HG02798 (cell line): ENCODE measurements around the gene NRF1.
"Not testable (repeated sequence)": the region's sequence is repeated elsewhere in the genome, so short reads cannot be mapped to it uniquely, and the experiment has no call there.

Experiments
- ATAC-seq: cut with Tn5 transposase; IDR thresholded peaks from one replicate; pipeline ENCODE4 v1.9.1; 2021; ENCODE audit warnings: mild to moderate bottlenecking; ENCODE audit not compliant: unreplicated experiment, poor library complexity

NRF1 gene

DNA sequence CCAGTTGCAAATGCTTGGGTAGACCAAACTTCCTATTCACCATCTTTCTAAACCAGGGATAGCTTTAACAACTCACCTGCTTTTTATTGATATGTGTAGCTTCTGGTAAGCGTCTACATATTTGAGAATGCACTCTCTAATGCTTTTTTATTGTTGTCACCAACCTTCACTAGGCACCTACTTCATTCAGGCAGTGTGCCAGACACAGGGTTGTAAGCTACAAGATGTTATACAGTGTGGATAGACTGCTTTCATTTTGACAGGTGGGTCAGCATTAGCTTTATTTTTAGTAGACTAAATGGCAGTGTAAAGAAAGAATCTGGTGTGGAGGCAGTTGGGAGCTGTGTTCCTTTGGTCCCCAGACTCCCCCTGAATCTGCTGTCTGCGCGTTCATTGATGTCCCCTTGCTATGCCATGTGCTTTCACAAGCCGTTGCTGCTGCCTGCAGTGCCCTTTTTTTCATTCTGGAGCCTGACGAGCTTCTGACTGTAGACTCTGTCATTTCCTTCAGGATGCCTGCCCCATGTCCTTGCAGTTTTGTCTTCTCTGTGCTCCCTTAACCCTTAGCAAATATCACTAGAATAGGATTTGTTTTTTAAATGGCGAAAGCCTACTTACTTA lies 32.1 kb downstream of the NRF1 start:
- no peak for ATAC-seq

DNA sequence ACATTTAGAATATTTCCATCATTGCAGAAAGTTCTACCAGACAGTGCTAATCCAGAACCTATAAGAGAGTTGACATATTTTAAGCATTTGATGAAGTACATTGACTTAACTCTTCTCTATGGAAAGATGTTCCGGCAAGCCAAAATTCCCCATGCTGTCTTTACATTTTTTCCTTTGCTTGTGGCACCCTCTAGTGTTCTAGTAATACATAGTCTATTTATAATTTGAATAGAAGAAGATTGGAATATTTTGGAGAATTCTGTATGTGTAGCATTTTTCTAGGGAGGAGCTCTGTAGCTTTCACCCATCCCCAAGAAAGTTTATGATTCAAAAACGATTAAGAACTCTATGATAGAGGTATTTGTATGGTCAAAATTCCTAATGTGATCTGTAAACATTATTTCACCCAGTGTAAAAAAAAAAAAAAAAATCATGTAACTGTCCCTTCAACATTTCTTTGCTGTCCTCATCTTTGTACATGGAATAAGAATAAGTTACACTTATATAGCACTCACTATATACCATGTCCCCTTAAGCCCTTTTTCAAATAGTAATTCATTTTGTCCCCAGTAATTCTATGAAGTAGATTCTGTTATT lies 33.2 kb downstream of the NRF1 start:
- ATAC-seq: no peak

DNA sequence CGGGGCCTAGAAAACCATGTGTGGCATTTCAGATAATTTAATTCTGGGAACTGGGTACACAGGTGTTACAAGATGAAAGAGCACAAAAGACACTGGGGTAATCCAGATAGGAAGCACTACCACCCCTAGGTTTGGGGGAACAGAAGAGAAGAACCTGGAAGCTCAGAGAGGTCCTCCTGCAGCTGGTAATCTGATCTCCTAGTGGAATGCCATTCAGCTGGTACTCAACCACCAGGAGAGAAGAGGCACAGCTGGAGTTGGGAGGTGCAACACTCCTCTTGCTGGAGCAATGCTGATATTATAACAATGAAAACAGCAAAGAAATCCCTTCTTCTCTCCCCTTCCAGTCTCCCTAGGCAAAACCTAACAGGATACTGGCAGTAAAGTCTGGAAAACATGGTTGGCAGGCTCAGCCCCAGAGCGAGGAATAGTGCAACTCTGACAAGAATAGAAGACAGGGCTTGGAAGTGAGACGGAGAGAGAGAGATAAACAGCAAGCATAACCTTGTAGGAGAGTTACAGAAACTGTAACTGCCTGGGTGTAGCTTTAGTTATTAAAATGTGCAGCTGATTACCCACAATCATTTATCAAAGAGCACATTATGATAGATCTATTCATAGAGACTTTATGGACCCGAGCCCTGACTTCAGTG lies 35.0 kb downstream of the NRF1 start:
- ATAC-seq: no peak

DNA sequence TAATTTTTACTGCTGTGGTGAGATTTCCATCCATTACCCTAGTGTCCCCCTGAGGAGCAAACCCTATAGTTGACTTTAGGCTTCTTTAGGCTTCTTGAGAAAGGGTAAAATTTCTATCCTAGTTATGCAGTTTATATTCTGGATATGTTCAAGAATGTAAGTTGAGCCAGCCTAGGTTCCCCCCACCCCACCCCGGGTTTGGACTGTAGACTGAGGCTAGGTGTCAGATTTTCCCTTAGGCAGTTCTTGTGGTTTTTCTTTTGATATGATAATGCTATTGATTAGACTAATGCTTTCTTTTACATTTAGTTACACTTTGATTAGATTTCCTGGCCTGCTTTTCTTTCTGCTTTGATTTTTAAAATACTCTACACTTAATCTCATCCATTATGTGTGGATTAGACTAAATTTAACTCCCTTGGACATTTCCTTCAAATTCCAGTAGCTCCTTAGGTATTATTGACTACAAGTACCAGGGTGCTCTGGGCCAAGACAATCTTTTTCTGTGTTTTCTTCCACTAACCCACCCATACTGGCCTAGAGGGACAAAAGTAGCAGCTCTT lies 37.7 kb downstream of the NRF1 start:
- ATAC-seq: no peak

DNA sequence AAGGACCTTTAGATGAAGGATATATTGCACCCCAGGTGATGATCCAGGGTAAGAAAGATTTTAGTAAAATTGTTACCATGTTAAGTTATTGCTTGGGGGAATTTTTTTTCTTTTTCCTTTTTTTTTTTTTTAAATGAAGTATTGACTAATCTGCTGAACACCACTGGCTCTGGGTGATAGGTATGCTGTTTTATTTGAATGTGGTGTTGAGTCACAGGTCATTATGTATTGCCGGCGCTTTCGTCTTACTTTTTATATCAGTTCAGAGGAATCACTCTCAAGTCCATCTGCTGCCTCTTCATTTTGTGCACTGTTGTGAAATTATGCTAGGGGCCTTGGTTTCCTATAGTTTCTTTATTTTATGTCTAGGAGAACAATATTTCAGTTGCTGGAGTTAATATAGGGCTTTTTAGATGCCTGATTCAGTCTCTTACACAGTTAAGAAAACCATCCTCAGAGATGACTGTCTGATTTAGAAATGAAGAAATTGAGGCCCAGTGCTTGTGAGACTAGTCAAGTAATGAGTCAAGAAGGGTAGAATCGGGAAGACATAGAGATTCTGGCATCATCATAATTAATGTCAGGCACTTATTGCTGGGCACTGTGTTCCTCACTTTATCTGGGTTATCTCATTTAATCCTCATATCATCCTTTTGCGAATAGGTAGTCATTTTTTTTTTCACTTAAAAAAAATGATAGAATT lies 38.7 kb downstream of the NRF1 start:
- ATAC-seq: no peak

DNA sequence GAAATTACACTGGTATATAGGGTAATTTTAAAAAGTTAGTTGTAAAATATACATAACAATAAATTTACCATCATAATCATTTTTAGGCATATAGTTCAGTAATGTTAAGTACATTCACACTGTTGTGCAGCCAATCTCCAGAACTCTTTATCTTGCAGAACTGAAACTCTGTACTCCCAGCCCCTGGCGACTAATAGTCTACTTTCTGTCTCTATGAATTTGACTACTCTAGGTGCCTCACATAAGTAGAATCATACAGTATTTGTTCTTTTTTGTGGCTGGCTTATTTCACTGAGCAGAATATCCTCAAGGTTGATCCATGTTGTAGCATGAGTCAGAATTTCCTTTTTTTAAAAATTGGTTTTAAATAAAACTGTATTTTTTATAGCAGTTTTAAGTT lies 41.4 kb downstream of the NRF1 start:
- no peak for ATAC-seq

DNA sequence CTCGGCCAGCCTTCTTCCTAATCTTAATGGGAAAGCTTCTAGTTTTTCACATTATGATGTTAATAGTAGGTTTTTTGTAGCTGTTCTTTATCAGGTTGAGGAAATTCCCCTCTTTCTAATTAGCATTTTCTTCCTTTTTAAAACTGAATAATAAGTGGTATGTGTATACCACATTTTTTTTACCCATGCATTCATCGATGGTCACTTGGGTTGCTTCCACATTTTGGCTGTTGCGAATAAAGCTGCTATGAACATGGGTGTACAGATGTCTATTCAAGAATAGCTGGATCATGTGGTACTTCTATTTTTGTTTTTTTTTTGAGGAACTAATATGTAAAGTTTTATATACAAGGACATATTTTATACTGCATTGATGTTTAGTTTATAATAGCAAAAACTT lies 44.3 kb downstream of the NRF1 start:
- ATAC-seq: no peak

DNA sequence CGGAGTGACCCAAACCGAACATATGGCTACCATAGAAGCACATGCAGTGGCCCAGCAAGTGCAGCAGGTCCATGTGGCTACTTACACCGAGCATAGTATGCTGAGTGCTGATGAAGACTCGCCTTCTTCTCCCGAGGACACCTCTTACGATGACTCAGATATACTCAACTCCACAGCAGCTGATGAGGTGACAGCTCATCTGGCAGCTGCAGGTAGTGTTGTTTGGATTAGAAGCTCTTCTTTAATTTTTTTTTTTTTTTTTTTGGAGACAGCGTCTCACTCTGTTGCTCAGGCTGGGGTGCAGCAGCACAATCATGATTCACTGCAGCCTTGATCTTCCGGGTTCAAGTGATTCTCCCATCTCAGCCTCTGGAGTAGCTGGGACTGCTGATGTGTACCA lies 45.8 kb downstream of the NRF1 start:
- ATAC-seq: no peak

DNA sequence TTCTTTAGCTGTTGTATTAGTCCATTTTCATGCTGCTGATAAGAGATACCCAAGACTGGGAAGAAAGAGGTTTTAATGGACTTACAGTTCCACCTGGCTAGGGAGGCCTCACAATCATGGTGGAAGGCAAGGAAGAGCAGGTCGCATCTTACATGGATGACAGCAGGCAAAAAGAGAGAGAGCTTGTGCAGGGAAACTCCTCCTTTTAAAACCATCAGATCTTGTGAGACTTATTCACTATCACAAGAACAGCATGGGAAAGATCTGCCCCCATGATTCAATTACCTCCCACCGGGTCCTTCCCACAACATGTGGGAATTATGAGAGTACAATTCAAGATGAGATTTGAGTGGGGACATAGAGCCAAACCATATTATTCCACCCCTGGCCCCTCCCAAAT lies 48.4 kb downstream of the NRF1 start:
- not testable (repeated sequence) for ATAC-seq

DNA sequence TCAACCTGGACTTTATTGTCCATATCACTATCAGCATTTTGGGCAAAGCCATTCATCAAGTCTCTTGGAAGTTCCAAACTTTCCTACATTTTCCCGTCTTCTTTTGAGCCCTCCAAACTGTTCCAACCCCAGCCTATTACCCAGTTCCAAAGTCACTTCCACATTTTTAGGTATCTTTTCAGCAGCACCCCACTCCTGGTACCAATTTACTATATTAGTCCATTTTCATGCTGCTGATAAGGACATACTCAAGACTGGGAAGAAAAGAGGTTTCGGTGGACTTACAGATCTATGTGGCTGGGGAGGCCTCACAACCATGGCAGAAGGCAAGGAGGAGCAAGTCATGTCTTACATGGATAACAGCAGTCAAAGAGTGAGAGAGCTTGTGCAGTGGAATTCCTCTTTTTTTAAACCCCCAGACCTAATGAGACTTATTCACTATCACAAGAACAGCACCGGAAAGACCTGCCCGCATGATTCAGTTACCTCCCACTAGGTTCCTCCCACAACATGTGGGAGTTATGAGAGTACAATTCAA lies 50.2 kb downstream of the NRF1 start:
- ATAC-seq: no peak

DNA sequence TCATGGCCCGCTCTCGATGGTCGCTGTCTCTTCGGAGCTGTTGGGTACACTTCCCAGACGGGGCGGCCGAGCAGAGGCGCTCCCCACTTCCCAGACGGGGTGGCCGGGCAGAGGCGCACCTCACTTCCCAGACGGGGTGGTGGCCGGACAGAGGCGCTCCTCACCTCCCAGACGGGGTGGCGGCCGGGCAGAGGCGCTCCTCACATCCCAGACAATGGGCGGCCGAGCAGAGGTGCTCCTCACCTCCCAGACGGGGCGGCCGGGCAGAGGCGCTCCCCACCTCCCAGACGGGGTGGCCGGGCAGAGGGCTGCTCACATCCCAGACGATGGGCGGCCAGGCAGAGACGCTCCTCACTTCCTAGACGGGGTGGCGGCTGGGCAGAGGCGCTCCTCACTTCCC lies 51.7 kb downstream of the NRF1 start:
- ATAC-seq: not testable (repeated sequence)

DNA sequence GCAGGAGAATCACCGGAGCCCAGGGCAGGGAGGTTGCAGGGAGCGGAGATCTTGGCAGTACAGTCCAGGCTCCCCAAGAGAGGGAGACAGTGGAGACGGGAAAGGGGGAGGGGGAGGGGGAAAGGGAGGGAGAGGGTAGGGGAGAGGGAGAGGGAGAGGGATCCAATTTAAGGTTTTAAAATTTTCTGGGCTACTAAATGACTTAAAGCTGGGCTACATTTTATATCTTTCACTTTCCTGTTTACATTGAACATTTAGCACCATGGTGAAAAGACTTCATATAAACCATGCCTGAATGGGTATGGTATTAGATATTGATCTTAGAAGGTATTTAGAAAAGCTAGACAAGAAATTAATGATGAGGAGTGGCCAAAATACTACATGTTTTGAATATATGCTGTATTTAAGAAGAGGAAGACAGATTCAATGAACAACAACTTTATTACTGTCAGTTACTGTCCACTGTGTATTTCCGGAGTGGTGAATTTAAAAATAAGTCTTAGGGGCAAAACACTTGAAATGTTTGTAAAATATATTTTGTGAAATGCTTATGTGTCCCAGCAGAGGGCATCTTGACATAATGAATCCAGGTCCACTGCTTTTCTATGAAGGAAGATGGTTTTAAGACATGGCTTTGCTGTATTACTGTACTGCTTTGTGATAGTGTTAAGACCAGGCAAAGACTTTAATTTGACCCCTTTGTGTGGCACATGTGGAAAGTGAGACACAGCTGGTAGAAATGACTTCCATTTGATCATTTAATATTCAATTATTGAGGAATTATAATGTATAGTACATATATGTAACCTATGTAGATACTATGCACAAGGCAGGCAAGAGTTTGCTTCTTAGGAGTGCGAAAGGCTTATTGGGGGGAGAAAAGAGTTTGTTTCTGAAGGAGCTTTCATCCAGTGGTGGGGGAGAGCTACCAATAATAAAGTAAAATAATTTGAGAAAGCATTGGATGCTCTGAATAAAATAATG lies 52.8 kb downstream of the NRF1 start:
- no peak for ATAC-seq

DNA sequence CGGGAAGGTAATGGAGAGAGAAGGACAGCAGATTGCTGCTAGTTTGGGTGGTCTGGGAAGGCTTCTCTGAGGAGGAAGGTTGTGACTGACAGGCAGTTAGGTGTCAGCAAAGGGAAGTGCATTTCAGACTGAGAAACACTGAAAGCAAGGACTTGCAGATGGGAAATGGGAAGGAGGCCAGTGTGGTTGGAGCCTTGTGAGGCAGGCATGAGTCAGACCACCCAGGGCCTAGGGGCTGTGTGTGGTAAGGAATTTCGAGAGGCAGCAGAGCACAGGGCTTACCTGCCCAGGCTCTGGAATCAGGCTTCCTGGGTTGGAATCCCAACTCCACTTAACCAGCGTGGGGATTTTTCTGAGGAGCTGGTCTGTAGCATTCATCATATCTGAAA lies 53.5 kb downstream of the NRF1 start:
- no peak for ATAC-seq

DNA sequence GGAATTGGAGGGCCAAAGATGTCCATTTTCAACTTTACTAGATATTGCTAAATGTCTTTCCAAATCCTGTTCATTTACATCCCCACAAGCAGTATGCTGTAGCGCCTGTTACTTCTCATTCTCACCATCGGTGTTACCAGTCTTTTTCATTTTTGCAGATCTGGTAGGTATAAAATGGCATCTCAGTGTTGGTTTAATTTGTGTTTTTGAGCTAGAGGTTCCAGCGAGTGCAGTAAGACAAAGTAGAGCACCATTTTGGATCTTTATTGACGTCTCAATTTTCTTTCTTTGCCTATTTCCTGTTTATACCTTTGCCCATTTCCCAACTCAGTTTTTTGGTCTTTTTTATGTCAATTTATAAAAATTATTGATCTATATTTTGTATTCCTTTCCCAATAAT lies 55.6 kb downstream of the NRF1 start:
- ATAC-seq: no peak

DNA sequence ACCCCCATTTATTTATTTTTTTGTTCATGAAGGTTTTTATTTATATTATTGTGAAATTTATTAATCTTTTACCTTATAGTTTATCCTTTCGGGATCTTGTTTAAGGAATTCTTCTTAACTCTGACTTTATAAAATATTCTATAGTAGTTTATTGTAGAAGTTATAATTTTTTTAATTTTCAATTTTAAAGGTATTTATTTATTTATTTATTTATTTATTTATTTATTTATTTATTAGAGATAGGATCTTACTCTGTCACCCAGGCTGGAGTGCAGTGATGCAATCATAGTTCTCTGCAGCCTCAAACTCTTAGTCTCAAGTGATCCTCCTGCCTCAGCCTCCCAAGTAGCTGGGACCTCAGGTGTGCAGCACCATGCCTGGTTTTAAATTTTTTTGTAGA lies 56.0 kb downstream of the NRF1 start:
- no peak for ATAC-seq

DNA sequence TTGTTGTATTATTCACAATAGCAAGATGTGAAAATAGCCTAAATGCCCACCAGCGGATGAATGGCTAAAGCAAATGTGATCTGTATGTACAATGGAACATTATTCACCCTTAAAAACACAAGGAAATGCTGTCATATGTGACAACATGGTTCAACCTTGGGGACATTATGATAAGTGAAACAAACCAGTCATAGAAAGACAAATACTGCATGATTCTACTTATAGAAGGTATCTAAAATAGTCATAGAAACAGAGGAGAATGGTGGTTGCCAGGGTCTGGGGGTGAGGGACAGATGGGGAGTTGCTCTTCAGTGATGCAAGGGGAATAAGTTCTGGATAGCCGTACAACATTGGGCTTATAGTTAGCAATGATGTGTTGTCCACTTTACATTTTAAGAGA lies 58.4 kb downstream of the NRF1 start:
- no peak for ATAC-seq

DNA sequence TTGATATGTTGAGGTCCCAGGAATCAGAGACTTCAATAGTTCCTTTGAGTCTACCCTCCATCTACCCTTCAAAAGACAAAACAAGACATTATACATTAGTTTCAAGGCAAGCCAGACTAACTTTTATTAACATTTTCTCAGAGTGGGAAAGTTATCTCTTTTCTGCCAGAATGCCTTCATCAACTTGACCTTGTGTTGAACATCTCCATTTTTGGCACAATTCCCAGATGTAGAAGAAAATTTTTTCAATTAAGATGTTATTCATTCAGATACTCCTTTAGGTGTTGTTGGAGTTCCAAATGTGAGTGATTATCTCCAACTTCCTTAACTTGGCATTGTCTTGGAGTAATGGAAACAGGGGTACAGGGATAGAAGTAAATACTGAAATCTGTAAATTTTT lies 59.1 kb downstream of the NRF1 start:
- no peak for ATAC-seq

DNA sequence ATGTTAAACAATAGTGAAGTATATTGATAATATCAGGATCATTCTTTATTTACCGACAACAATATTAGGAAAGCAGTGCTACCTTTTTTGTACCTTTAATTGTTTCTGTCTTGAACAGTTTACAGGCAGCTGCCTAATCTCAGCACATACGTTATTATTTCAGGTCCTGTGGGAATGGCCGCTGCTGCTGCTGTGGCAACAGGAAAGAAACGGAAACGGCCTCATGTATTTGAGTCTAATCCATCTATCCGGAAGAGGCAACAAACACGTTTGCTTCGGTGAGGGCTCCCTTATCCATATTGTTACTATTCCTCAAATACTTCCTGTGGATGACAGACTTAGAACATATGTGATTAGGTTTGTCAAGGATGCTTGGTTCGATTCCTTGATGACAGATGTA lies 59.7 kb downstream of the NRF1 start:
- no peak for ATAC-seq

DNA sequence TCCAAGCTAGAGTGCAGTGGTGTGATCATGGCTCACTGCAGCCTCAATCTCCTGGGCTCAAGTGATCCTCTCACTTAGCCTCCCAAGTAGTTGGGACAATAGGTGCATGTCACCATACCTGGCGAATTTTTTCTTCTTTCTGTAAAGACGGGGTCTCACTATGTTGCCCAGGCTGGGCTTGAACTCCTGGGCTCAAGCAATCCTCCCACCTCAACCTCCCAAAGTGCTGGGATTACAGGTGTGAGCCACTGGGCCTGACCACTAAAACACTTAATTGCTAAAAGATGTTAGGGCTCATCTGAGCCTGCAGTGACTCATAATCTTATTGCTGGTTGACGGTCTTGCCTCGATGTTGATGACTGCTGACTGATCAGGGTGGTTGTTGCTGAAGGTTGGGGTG lies 63.0 kb downstream of the NRF1 start:
- not testable (repeated sequence) for ATAC-seq

DNA sequence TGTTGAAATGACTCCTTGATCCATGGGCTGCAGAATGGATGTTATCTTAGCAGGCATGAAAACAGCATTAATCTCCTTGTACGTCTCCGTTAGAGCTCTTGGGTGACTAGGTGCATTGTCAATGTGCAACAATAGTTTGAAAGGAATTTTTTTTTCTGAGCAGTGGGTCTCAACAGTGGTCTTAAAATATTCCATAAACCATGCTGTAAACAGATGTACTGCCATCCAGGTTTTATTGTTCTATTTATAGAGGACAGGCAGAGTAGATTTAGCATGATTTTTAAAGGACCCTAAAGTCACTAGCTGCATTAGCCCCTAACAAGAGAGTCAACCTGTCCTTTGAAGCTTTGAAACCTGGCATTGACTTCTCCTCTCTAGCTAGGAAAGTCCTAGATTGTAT lies 64.0 kb downstream of the NRF1 start:
- ATAC-seq: no peak
